HEK293 (cell line): ENCODE results near the gene PAIP2.
A peak's percentile ranks its signal among the peaks of the same experiment; 100 is the strongest.

Experiments used
- BCL11B ChIP-seq: fragments of 450-650 bp; formaldehyde crosslinking; IDR thresholded peaks from 2 replicates; pipeline ENCODE4 v1.5.1; 2016; ENCODE audit warnings: low read depth, missing biosample characterization, missing genetic modification characterization
- EGR2 ChIP-seq: fragments of 450-650 bp; formaldehyde crosslinking; IDR thresholded peaks from 2 replicates; pipeline ENCODE4 v1.5.1; 2016; ENCODE audit warnings: low read depth, missing biosample characterization, missing genetic modification characterization
- FEZF1 ChIP-seq: fragments of 450-650 bp; formaldehyde crosslinking; IDR thresholded peaks from 2 replicates; pipeline ENCODE4 v1.5.1; 2016; ENCODE audit warnings: missing biosample characterization, missing genetic modification characterization
- GLIS2 ChIP-seq: fragments of 450-650 bp; formaldehyde crosslinking; IDR thresholded peaks from 2 replicates; pipeline ENCODE4 v1.5.1; 2016; ENCODE audit warnings: missing biosample characterization, missing genetic modification characterization
- KLF17 ChIP-seq: fragments of 450-650 bp; formaldehyde crosslinking; IDR thresholded peaks from 2 replicates; pipeline ENCODE4 v1.5.1; 2016; ENCODE audit warnings: missing biosample characterization, missing genetic modification characterization
- PATZ1 ChIP-seq: fragments of 450-650 bp; formaldehyde crosslinking; IDR thresholded peaks from 2 replicates; pipeline ENCODE4 v1.5.1; 2016; ENCODE audit warnings: missing biosample characterization, missing genetic modification characterization
- PRDM10 ChIP-seq: fragments of 450-650 bp; formaldehyde crosslinking; IDR thresholded peaks from 2 replicates; pipeline ENCODE4 v1.5.1; 2016; ENCODE audit warnings: missing biosample characterization, missing genetic modification characterization
- WT1 ChIP-seq: fragments of 450-650 bp; formaldehyde crosslinking; IDR thresholded peaks from 2 replicates; pipeline ENCODE4 v1.5.1; 2016; ENCODE audit warnings: missing biosample characterization, missing genetic modification characterization
- ZBTB17 ChIP-seq: fragments of 450-650 bp; formaldehyde crosslinking; IDR thresholded peaks from 2 replicates; pipeline ENCODE4 v1.5.1; 2016; ENCODE audit warnings: missing biosample characterization, missing genetic modification characterization
- ZBTB8A ChIP-seq: fragments of 450-650 bp; formaldehyde crosslinking; IDR thresholded peaks from 2 replicates; pipeline ENCODE4 v1.5.1; 2016; ENCODE audit warnings: missing biosample characterization, missing genetic modification characterization
- ZFP41 ChIP-seq: fragments of 450-650 bp; formaldehyde crosslinking; IDR thresholded peaks from 2 replicates; pipeline ENCODE4 v1.5.1; 2016; ENCODE audit warnings: missing biosample characterization, missing genetic modification characterization, borderline replicate concordance
- ZFP69B ChIP-seq: fragments of 450-650 bp; formaldehyde crosslinking; IDR thresholded peaks from 2 replicates; pipeline ENCODE4 v1.5.1; 2016; ENCODE audit warnings: missing biosample characterization, missing genetic modification characterization
- ZNF280D ChIP-seq: fragments of 450-650 bp; formaldehyde crosslinking; IDR thresholded peaks from 2 replicates; pipeline ENCODE4 v1.5.1; 2016; ENCODE audit warnings: missing biosample characterization, missing genetic modification characterization
- ZNF341 ChIP-seq: fragments of 450-650 bp; formaldehyde crosslinking; IDR thresholded peaks from 2 replicates; pipeline ENCODE4; 2016; ENCODE audit warnings: low read depth, missing biosample characterization, missing genetic modification characterization
- ZNF394 ChIP-seq: fragments of 450-650 bp; formaldehyde crosslinking; IDR thresholded peaks from 2 replicates; pipeline ENCODE4 v1.5.1; 2016; ENCODE audit warnings: missing biosample characterization, missing genetic modification characterization, mild to moderate bottlenecking, moderate library complexity, borderline replicate concordance
- ZNF416 ChIP-seq: fragments of 450-650 bp; formaldehyde crosslinking; IDR thresholded peaks from 2 replicates; pipeline ENCODE4 v1.5.1; 2016; ENCODE audit warnings: missing biosample characterization, missing genetic modification characterization
- ZNF423 ChIP-seq: fragments of 450-650 bp; formaldehyde crosslinking; IDR thresholded peaks from 2 replicates; pipeline ENCODE4 v1.5.1; 2016; ENCODE audit warnings: missing biosample characterization, missing genetic modification characterization
- ZNF488 ChIP-seq: fragments of 450-650 bp; formaldehyde crosslinking; IDR thresholded peaks from 2 replicates; pipeline ENCODE4 v1.5.1; 2016; ENCODE audit warnings: missing biosample characterization, missing genetic modification characterization
- ZNF580 ChIP-seq: fragments of 450-650 bp; formaldehyde crosslinking; IDR thresholded peaks from 2 replicates; pipeline ENCODE4 v1.5.1; 2016; ENCODE audit warnings: missing biosample characterization, missing genetic modification characterization
- ZNF629 ChIP-seq: fragments of 450-650 bp; formaldehyde crosslinking; IDR thresholded peaks from 2 replicates; pipeline ENCODE4 v1.5.1; 2017; ENCODE audit warnings: missing biosample characterization, missing genetic modification characterization
- ZNF639 ChIP-seq: fragments of 450-650 bp; formaldehyde crosslinking; IDR thresholded peaks from 2 replicates; pipeline ENCODE4 v1.5.1; 2016; ENCODE audit warnings: missing biosample characterization, missing genetic modification characterization
- ZNF677 ChIP-seq: fragments of 450-650 bp; IDR thresholded peaks from 2 replicates; pipeline ENCODE4 v1.5.0; 2018; ENCODE audit warnings: missing biosample characterization, mild to moderate bottlenecking, missing genetic modification characterization, moderate library complexity
- ZNF777 ChIP-seq: fragments of 450-650 bp; formaldehyde crosslinking; IDR thresholded peaks from 2 replicates; pipeline ENCODE4 v1.5.1; 2017; ENCODE audit warnings: missing biosample characterization, missing genetic modification characterization, borderline replicate concordance
- ZSCAN18 ChIP-seq: fragments of 450-650 bp; formaldehyde crosslinking; IDR thresholded peaks from 2 replicates; pipeline ENCODE4 v1.5.1; 2016; ENCODE audit warnings: missing biosample characterization, missing genetic modification characterization

The PAIP2 gene

GRCh38 chr5:139312075-139312474, 29.6 kb upstream of the PAIP2 start (continued):
- TF ChIP-seq ZNF639 (tag by site-specific recombination) (no peak), ZFP41 (tag by site-specific recombination) (no peak), WT1 (tag by site-specific recombination) (no peak; the same call in 1 of the 2 replicates), ZNF341 (tag by site-specific recombination) (0 out of 2 replicates have a peak, but pooled peaks have one; percentile 19), ZNF629 (tag by site-specific recombination) (peak; percentile 80), ZNF394 (tag by site-specific recombination) (0 out of 2 replicates have a peak, but pooled peaks have one; percentile 11), KLF17 (tag by site-specific recombination) (peak; percentile 65), PATZ1 (tag by site-specific recombination) (peak; percentile 43), ZNF488 (tag by site-specific recombination) (no peak), BCL11B (no peak), ZNF280D (tag by site-specific recombination) (0 out of 2 replicates have a peak, but pooled peaks have one; percentile 27), ZNF423 (tag by site-specific recombination) (no peak), GLIS2 (tag by site-specific recombination) (peak; percentile 79), ZNF416 (tag by site-specific recombination) (no peak), ZFP69B (tag by site-specific recombination) (0 out of 2 replicates have a peak, but pooled peaks have one; percentile 34), PRDM10 (tag by site-specific recombination) (0 out of 2 replicates have a peak, but pooled peaks have one; percentile 68), ZSCAN18 (no peak), ZBTB17 (tag by site-specific recombination) (peak; percentile 74), ZNF677 (no peak), FEZF1 (0 out of 2 replicates have a peak, but pooled peaks have one; percentile 33), ZBTB8A (peak; percentile 67), EGR2 (tag by site-specific recombination) (no peak), ZNF580 (tag by site-specific recombination) (0 out of 2 replicates have a peak, but pooled peaks have one; percentile 22), ZNF777 (tag by site-specific recombination) (no peak)
